Measurements from ENCODE around the gene SDHC. TPM values are rescaled to one million over a fixed set of nuclear protein-coding genes. Genes with fewer than 3 reads are reported as not detected.
"Not testable (repeated sequence)": the region's sequence is repeated elsewhere in the genome, so short reads cannot be mapped to it uniquely, and the experiment has no call there.

The SDHC gene
- total RNA-seq, 3 donors from 2014 or later = 179 to 202 (median 186) TPM

DNA sequence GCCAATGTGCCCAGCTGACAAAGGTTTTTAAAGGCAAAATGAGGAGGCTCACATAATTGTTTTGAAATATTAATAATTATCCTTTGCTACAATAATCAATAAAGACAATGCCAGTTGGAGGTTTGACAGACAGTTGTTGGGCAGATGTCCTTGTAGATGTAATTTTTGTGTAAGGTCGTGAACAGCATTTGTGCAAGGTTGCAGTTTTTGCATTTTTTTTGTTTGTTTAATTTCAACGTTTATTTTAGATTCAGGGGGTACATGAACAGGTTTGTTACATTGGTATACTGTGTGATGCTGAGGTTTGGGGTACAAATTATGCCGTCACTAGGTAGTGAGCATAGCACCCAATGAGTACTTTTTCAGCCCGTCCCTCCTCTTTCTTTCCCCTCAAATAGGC lies 13.7 kb upstream of the SDHC start:
- Mint-ChIP-seq H3K4me3 (no peak overlapping the region), H3K4me1 (ENCODE audit: low read depth) (peaks cover 20% of the 10 kb centered on the region), H3K36me3 (ENCODE audit: insufficient read depth) (no peaks in the 10 kb centered on the region), H3K27me3 (ENCODE audit: low read depth) (no peaks in the 10 kb centered on the region), H3K9me3 (no peaks in the 10 kb centered on the region)
- no peak for DNase-seq
- ATAC-seq = no peak

DNA sequence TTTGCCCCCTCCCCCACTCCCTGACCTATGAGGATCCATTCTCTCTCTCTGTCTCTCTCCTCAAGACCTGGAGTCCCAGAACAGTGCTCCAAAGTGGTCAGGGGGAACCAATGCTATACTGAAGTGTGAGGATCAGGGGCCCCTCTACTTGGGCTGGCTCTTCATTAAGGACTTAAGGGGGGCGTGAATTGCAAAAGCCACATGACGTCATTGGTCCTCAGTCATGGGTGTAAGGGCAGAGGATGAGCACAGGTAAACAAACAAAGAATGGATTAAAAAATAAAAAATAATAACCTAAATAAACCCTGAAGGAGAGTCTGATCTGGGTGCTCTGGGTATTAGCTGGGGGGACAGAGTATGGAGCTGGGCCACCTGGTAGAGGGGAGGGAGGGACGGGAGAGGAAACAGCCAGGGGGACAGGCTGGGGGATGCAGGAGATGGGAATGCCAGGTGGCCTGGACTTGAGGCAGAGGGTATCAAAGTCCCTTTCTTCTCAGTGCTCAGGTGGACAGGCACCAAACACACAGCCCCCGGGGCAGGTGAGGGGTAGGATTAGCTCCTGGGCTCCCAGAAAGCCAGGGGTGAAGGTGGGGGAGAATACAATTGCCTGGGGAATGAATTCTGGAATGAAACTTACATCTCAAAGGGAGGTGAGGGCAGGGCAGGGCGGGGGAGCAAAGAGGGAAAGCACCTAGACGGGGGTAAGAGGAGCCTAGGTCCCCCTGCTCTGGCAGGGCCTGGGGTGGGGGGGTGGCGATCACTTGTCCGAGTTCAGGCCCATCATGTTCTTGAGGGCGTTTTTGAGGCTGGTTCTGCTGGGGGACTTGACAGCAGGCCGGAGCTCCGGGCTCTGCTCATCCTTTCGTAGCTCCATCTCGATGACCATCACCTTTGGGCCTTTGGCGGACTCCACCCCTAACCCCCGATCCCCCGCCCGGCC lies 9.0 kb upstream of the SDHC start:
- Mint-ChIP-seq H3K4me1 (ENCODE audit: low read depth) (peaks cover 34% of the 10 kb centered on the region), H3K4me3 (peak overlapping the region; percentile 95), H3K9me3 (no peaks in the 10 kb centered on the region), H3K27me3 (ENCODE audit: low read depth) (no peaks in the 10 kb centered on the region), H3K36me3 (ENCODE audit: insufficient read depth) (no peaks in the 10 kb centered on the region)
- DNase-seq (no peak), ATAC-seq (peak in 1 of 2 donors; percentile 15)

DNA sequence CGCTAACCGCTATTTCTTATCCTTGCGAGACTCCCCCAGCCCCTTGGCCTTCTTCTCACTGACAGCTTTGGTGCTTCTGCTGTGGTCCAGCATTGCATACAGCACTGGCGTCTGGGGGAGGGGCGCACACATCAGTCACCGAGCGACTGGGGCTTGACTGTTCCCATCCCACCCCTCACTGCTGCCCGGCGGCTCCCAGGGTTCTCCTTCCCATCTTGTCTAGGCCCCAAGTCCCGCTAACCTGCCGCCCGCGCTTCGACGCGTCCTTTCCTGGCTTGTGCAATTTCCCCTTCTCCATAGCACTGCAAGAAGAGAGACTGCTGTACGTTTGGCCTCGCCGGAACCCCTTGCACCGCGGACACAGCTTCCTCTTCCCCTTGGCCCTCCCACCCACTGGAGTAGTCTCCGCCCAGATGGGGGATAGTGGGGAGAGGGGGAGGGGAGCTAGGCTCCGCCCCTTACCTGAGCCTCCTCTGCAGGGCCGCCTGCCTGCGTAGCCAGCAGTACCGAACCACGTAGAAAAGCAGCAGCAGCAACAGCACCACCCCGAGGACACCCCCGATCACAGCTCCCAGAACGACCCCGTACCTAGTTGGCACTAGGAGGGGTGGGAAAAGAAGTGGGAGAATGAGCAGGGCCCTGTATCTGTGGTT lies 8.2 kb upstream of the SDHC start:
- Mint-ChIP-seq H3K4me3 (peak overlapping the region; percentile 95), H3K4me1 (ENCODE audit: low read depth) (peaks cover 34% of the 10 kb centered on the region), H3K9me3 (no peaks in the 10 kb centered on the region), H3K36me3 (ENCODE audit: insufficient read depth) (no peaks in the 10 kb centered on the region), H3K27me3 (ENCODE audit: low read depth) (no peaks in the 10 kb centered on the region)
- DNase-seq (peak; percentile 83), ATAC-seq (peak; percentile 93 to 95)

DNA sequence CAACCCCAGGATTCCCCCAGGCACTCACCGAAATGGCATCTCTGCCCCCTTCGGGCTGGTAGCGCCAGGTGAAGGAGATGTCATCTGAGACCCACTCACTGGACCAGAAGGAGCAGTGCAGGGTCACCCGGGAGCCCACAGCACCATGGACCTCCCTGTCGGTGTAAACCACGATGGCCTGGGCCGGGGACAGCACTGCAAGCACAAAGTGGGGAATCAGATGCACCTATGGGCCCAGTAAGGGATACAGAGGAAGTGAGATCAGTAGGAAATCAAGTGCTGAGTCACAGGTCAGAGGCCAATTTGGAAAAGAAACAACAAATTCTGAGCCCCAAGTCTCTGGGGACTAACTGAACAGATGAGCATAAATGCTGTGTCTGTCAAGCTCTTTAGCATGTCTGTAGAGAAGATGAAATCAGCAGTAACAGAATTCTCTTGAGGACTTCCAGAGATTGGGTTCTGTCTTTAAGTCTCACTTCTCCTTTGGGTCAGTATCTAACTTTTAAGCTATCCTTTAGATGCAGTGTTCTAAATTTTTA lies 6.9 kb upstream of the SDHC start:
- Mint-ChIP-seq H3K36me3 (ENCODE audit: insufficient read depth) (no peaks in the 10 kb centered on the region), H3K27me3 (ENCODE audit: low read depth) (no peaks in the 10 kb centered on the region), H3K4me1 (ENCODE audit: low read depth) (peaks cover 34% of the 10 kb centered on the region), H3K4me3 (no peak overlapping the region), H3K9me3 (no peaks in the 10 kb centered on the region)
- no peak for DNase-seq
- ATAC-seq = no peak

DNA sequence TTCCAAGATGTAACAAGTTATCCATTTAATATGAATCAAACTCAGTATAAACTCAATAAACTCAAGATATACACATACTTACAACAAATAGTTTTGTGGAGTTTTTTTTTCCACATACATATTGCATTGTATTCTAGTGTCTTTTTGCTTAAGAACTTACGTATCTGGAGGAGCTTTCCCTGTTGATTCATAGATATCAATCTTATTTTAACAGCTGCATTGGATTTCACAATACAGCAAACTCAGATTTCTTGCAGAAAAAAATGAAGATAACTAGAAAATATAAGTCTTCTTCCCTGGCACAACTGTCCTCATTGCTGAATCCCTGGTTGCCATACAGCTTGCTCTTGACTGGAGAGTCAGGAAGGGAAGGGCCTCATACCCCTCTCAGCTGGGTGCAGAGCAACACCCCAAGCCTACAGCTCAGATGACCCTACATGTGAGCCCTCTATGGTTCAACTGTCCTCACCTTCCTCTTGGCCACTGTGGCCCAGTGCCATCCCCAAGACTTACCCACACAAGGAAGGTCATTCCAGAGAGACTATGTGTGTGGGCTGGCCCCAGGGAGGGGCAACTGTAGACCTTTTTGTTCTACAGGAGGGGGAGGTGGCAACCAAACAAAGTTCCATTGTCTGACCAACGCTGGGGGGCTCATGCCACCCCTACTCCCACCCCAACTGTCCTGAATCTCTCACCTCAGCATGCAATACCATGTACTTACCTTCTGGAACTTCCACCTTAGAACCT lies 6.1 kb upstream of the SDHC start:
- Mint-ChIP-seq H3K4me3 (no peak overlapping the region), H3K4me1 (ENCODE audit: low read depth) (peaks cover 34% of the 10 kb centered on the region), H3K27me3 (ENCODE audit: low read depth) (no peaks in the 10 kb centered on the region), H3K36me3 (ENCODE audit: insufficient read depth) (no peaks in the 10 kb centered on the region), H3K9me3 (no peaks in the 10 kb centered on the region)
- DNase-seq = no peak
- no peak for ATAC-seq

DNA sequence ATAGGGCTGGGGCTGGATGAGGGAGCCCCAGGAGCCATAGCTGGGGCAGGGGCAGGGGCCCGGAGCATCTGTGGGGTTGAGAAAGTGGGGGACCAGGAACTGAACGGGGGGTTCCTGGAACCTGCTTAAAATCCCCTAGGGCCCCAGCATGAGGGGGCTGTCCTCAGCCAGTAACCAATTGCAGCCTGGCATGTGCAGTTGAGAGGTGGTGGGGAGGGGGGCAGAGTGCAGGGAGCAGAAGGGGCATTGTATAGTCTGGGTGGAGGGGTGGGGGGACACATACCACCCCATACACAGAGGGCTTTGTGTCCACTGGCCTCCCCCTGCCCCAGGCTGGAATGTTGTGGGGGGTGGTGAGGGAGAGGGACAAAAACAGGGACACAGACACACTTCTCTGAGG lies 4.3 kb upstream of the SDHC start, which contains the start of gene MPZ:
MPZ (minus strand) TSS at position 101 of the 400 bp plus-strand sequence; CDS start at position 38, 63 bp downstream.
- DNase-seq = no peak
- H3K27me3 Mint-ChIP-seq (ENCODE audit: low read depth) = no peaks in the 10 kb centered on the region
- no peaks in the 10 kb centered on the region for H3K36me3 Mint-ChIP-seq (ENCODE audit: insufficient read depth)
- H3K4me1 Mint-ChIP-seq (ENCODE audit: low read depth) = peaks cover 29% of the 10 kb centered on the region
- no peak for ATAC-seq
- H3K9me3 Mint-ChIP-seq = no peaks in the 10 kb centered on the region
- H3K4me3 Mint-ChIP-seq = no peak within 1 kb of the TSS

DNA sequence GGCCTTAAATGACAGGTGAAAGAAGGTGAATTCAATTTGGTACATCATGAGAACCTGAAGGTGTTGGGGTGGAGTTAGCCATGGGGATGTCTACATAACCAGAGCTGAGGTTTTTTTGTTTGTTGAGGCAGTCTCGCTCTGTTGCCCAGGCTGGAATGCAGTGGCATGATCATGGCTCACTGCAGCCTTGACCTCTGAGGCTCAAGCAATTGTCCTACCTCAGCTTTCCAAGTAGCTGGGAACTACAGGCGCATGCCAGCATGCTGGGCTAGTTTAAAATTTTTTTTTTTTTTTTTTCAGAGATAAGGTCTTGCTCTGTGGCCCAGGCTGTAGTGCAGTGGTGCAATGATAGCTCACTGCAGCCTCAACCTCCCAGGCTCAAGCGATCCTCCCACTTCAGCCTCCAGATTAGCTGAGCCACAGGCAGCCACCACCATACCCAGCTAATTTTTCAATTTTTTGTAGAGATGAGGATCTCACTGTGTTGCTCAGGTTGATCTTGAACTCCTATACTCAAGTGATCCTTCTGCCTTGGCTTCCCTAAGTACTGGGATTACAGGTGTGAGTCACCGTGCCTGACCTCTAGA lies 2.5 kb upstream of the SDHC start:
- DNase-seq (no peak), ATAC-seq (no peak)
- H3K4me3 Mint-ChIP-seq = no peak overlapping the region
- H3K27me3 Mint-ChIP-seq (ENCODE audit: low read depth) = no peaks in the 10 kb centered on the region
- no peaks in the 10 kb centered on the region for H3K36me3 Mint-ChIP-seq (ENCODE audit: insufficient read depth)
- H3K4me1 Mint-ChIP-seq (ENCODE audit: low read depth) = peaks cover 25% of the 10 kb centered on the region
- no peaks in the 10 kb centered on the region for H3K9me3 Mint-ChIP-seq

DNA sequence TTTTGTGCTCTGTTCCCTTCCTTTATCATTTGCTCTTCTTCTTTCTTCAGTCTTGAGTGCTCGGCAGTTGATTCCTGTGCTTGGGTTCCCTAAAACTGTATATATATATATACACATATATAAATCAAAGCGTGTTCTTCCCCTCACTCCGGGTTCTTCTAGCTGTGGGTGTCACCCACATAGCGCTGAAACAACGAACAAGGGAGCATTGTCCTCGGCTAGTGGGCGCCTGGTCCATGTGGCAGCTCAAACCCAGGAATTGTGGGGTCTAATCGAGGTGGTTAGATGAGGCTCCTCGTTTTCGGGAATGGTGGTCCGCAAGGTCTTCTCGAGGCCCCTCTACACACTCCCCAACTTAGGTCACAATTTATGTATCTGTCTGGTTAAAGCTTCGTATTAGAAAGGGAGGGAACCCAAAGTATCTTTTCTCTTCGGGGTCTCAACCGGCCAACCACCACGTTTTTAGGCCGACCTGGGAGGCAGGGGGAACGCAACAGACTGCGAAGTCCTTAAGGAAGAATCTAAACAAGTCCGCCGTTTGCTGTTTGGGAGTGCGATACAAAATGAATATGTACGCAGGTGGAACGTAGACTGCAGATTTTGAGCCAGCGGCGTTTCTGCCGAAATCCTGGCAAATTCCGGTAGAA lies 504 bp upstream of the SDHC start:
- H3K36me3 Mint-ChIP-seq (ENCODE audit: insufficient read depth) = no peaks in the 10 kb centered on the region
- H3K4me3 Mint-ChIP-seq = peak overlapping the region; percentile 95
- DNase-seq = no peak
- peaks cover 18% of the 10 kb centered on the region for H3K4me1 Mint-ChIP-seq (ENCODE audit: low read depth)
- ATAC-seq = no peak
- no peaks in the 10 kb centered on the region for H3K9me3 Mint-ChIP-seq
- no peaks in the 10 kb centered on the region for H3K27me3 Mint-ChIP-seq (ENCODE audit: low read depth)

DNA sequence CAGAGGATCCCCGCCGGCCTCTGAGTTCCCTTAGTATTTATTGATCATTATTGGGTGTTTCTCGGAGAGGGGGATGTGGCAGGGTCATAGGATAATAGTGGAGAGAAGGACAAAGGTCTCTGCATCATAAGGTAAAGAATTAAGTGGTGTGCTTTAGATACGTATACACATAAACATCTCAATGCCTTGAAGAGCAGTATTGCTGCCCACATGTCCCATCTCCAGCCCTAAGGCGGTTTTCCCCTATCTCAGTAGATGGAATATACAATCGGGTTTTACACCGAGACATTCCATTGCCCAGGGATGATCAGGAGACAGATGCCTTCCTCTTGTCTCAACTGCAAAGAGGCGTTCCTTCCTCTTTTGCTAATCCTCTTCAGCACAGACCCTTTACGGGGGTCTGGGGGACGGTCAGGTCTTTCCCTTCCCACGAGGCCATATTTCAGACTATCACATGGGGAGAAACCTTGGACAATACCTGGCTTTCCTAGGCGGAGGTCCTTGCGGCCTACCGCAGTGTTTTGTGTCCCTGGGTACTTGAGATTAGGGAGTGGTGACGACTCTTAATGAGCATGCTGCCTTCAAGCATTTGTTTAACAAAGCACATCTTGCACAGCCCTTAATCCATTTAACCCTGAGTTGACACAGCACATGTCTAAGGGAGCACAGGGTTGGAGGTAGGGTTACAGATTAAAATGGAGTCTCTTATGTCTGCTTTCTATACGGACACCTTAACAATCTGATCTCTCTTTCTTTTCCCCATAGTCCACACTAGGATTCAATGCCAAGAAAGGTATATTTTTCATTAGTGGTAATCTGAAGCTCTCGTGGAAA lies 1.9 kb downstream of the SDHC start:
- not testable (repeated sequence) for H3K36me3 Mint-ChIP-seq (ENCODE audit: insufficient read depth); H3K9me3 Mint-ChIP-seq; DNase-seq; ATAC-seq; H3K27me3 Mint-ChIP-seq (ENCODE audit: low read depth)
- H3K4me1 Mint-ChIP-seq (ENCODE audit: low read depth) = peaks cover 18% of the 10 kb centered on the region
- peak overlapping the region; percentile 95 for H3K4me3 Mint-ChIP-seq

DNA sequence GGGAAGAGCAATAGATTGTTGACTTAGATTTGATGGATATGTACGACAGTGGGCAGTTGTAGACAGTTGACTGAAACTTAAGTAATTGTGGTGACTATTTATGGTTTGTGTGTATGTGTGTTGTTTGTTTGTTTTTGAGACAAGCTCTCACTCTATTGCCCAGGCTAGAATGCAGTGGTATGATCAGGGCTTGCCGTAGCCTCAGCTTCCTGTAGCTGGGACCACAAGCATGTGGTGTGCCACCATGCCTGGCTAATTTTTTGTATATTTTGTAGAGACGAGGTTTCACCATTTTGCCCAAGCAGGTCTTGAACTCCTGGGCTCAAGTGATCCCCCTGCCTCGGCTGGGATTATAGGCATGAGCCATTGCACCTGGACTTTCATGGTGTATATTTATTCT lies 9.8 kb downstream of the SDHC start:
- ATAC-seq (no peak), DNase-seq (no peak)
- Mint-ChIP-seq H3K27me3 (ENCODE audit: low read depth) (no peaks in the 10 kb centered on the region), H3K4me1 (ENCODE audit: low read depth) (peaks cover 4% of the 10 kb centered on the region), H3K4me3 (no peak overlapping the region), H3K36me3 (ENCODE audit: insufficient read depth) (peaks cover 18% of the 10 kb centered on the region), H3K9me3 (no peaks in the 10 kb centered on the region)

DNA sequence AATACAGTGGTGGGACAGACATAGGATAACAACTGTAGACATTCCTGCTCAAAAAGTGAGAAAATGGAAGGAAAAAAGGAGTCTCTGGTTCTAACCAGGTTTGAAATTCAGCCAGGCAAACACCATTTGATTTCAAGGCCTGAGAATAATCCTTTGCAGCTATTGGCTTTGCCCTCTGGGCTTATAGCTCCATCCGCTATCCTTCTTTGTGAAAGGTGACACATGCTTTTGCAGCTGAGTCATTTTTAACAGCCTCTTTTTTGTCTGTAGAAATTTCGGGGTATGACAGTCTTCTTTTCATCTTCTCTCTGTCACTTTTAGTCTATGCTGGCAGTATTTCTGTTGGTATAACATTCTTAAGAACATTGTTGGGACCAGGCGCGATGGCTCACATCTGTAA lies 16.2 kb downstream of the SDHC start:
- Mint-ChIP-seq H3K4me1 (ENCODE audit: low read depth) (no peaks in the 10 kb centered on the region), H3K4me3 (no peak overlapping the region), H3K27me3 (ENCODE audit: low read depth) (no peaks in the 10 kb centered on the region), H3K36me3 (ENCODE audit: insufficient read depth) (peaks cover 44% of the 10 kb centered on the region), H3K9me3 (no peaks in the 10 kb centered on the region)
- ATAC-seq (no peak), DNase-seq (no peak)

DNA sequence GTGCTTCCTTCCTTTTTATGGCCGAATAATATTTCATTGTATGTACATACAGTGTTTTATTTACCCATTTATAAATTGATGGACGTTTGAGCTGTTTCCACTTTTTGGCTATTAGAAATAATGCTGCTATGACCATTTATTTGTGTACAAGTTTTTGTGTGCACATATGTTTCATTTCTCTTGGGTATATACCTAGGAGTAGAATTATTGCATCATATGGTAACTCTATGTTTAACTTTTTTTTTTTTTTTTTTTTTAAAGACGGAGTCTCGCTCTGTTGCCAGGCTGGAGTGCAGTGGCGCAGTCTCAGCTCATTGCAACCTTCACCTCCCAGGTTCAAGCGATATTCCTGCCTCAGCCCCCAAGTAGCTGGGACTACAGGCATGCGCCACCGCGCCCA lies 19.0 kb downstream of the SDHC start:
- Mint-ChIP-seq H3K4me1 (ENCODE audit: low read depth) (no peaks in the 10 kb centered on the region), H3K9me3 (no peaks in the 10 kb centered on the region), H3K36me3 (ENCODE audit: insufficient read depth) (peaks cover 38% of the 10 kb centered on the region), H3K27me3 (ENCODE audit: low read depth) (no peaks in the 10 kb centered on the region), H3K4me3 (no peak overlapping the region)
- ATAC-seq = no peak
- DNase-seq = no peak

DNA sequence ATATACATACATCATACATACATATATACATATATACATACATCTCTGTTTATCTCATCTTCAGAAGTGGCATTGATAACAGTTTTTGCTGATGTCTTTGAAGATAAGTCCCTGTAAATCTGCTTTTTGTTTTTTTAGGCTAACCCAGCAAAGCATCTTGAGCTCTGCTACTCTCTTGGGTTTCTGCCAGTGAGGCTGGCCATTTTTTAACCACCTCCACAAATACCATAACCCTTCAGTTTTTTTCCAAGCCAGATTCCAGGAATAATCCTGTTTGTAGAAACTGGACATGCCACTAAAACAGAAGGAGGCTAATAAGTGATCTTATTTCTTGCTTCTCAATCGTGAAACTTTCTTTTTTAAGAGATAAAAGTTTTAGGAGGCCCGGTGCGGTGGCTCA lies 21.6 kb downstream of the SDHC start:
- no peak for ATAC-seq
- H3K4me1 Mint-ChIP-seq (ENCODE audit: low read depth) = no peaks in the 10 kb centered on the region
- no peak overlapping the region for H3K4me3 Mint-ChIP-seq

More for the DNA sequence above, 21.6 kb downstream of the SDHC start:
- peaks cover 33% of the 10 kb centered on the region for H3K36me3 Mint-ChIP-seq (ENCODE audit: insufficient read depth)
- no peak for DNase-seq
- no peaks in the 10 kb centered on the region for H3K27me3 Mint-ChIP-seq (ENCODE audit: low read depth)
- no peaks in the 10 kb centered on the region for H3K9me3 Mint-ChIP-seq

All from activated T-cell treated with anti-CD3 and anti-CD28 coated beads, Interleukin-2, amount 50 U/mL, for 4 hours (primary cell).